GM23248 (cell line): Measurements from ENCODE around the gene FHDC1.

Source experiments
- EZH2 ChIP-seq: fragments of 200-600 bp; sonication (generic); IDR thresholded peaks from 2 replicates; pipeline ENCODE4 v1.6.1; 2018; ENCODE audit warnings: antibody characterized with exemption, mild to moderate bottlenecking; ENCODE audit not compliant: insufficient read depth, poor library complexity, severe bottlenecking
- EZH2phosphoT487 ChIP-seq: fragments of 200-600 bp; sonication (generic); IDR thresholded peaks from 2 replicates; pipeline ENCODE4 v1.6.1; 2018; ENCODE audit warnings: antibody characterized with exemption, moderate library complexity, mild to moderate bottlenecking, low read depth; ENCODE audit not compliant: insufficient read depth

DNA sequence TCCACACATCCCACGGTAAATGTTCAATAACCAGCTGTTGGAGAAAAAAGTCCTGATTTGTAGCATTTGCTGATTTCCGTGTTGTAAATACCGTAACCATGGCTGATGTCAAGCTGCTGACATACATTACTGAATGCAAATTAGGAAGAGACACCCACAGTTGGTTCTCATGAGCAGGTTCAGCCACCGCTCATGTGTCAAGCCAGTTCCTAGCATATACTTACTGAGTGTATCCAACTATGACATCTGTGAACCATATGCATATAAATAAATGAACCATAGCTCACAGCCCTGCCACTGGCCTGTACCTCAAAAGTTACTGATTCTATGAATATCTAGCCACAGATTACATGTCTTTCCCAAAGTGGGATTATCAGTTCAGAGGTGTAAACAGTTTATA lies 29.5 kb downstream of the FHDC1 start:
- TF ChIP-seq EZH2: no peak
- no peak for TF ChIP-seq EZH2phosphoT487
